Posterior vena cava (tissue), 2 donors: ENCODE measurements around the gene TMF1. TPM values are rescaled to one million over a fixed set of nuclear protein-coding genes. Genes with fewer than 3 reads are reported as not detected.
A peak's percentile ranks its signal among the peaks of the same experiment; 100 is the strongest.

Source experiments
- DNase-seq: peaks from one replicate; pipeline ENCODE4 v3.0.0-alpha.2; 2020; ENCODE audit warnings: low spot score
- intact Hi-C, 2 donors: fragments of 100-400 bp; cut with DNase I; formaldehyde crosslinking; loops; one replicate each; pipeline versions ENCODE4 v1.14.1 to v1.14.2; 2022 to 2023
- total RNA-seq, 2 donors: library from RNA; stranded (reverse); fragmentation: NEBNext Ultra II Directional; extraction: Animal tissue kit (Norgen Biotek cat#: 25700); gene quantifications; one replicate each; pipeline ENCODE4 v1.2.1, GENCODE V29; 2021
- donor health status: DM: yes; HTN: yes; CAD: no.
- donor health status: DM: yes; HTN: yes; CAD: no.

The TMF1 gene
- total RNA-seq, 2 donors from 2014 or later, result 30.7 to 41.0 TPM

GRCh38 chr3:69082805-69083204, 30.7 kb upstream of the TMF1 start:
- intact Hi-C loops, result no loop called here
- DNase-seq, result no peak

- DNase-seq, result no peak
- intact Hi-C loops, result no loop called here
Measured at GRCh38 chr3:69082361-69082760, 30.2 kb upstream of the TMF1 start.

- intact Hi-C loops, result no loop called here
- no peak for DNase-seq
Measured at GRCh38 chr3:69081583-69082262, 29.6 kb upstream of the TMF1 start.

GRCh38 chr3:69080233-69080920, 28.2 kb upstream of the TMF1 start, which contains the start of gene UBA3:
UBA3 (minus strand) TSS chr3:69080365; CDS start chr3:69080353, 12 bp downstream.
- DNase-seq, result peak; percentile 96
- intact Hi-C loops, result no loop called here

GRCh38 chr3:69079269-69080159, 27.4 kb upstream of the TMF1 start:
- intact Hi-C loops, result no loop called here
- peak; percentile 80 for DNase-seq

- no peak for DNase-seq
- intact Hi-C loops, result no loop called here
Measured at GRCh38 chr3:69072928-69073327, 20.8 kb upstream of the TMF1 start.

- no peak for DNase-seq
- intact Hi-C loops, result no loop called here
Measured at GRCh38 chr3:69066121-69066520, 14.0 kb upstream of the TMF1 start.

- no peak for DNase-seq
- intact Hi-C loops, result no loop called here
Measured at GRCh38 chr3:69065318-69065964, 13.3 kb upstream of the TMF1 start.

GRCh38 chr3:69063636-69064035, 11.5 kb upstream of the TMF1 start:
- no peak for DNase-seq
- intact Hi-C loops, result no loop called here

- no peak for DNase-seq
- intact Hi-C loops, result no loop called here
Measured at GRCh38 chr3:69059688-69060087, 7.6 kb upstream of the TMF1 start.

- intact Hi-C loops, result no loop called here
- DNase-seq, result no peak
Measured at GRCh38 chr3:69058947-69059224, 6.8 kb upstream of the TMF1 start.

GRCh38 chr3:69058180-69058946, 6.2 kb upstream of the TMF1 start:
- DNase-seq, result no peak
- intact Hi-C loops, result no loop called here

- DNase-seq, result no peak
- intact Hi-C loops, result no loop called here
Measured at GRCh38 chr3:69052472-69052898, 352 bp upstream of the TMF1 start.

- intact Hi-C loops, result loop anchor here in 1 of 2 donors (2.0 kb wide), 1 partner anchor 14 kb away; no protein-coding TSS in a partner anchor
Measured at GRCh38 chr3:69048990-69049389, 3.1 kb downstream of the TMF1 start.

GRCh38 chr3:69044608-69045007, 7.5 kb downstream of the TMF1 start:
- DNase-seq, result no peak
- intact Hi-C loops, result no loop called here

More at GRCh38 chr3:69048990-69049389, 3.1 kb downstream of the TMF1 start:
- DNase-seq, result no peak

- no peak for DNase-seq
- intact Hi-C loops, result loop anchor here in 1 of 2 donors (5.0 kb wide), 1 partner anchor 789 kb away; no protein-coding TSS in a partner anchor
Measured at GRCh38 chr3:69033470-69033869, 18.7 kb downstream of the TMF1 start.

- no peak for DNase-seq
- intact Hi-C loops, result loop anchor here in 1 of 2 donors (5.0 kb wide), 1 partner anchor 790 kb away; no protein-coding TSS in a partner anchor
Measured at GRCh38 chr3:69032737-69033136, 19.4 kb downstream of the TMF1 start.

- intact Hi-C loops, result loop anchor here in 1 of 2 donors (5.0 kb wide), 1 partner anchor 790 kb away; no protein-coding TSS in a partner anchor
- no peak for DNase-seq
Measured at GRCh38 chr3:69032142-69032541, 20.0 kb downstream of the TMF1 start.

GRCh38 chr3:69031635-69032034, 20.5 kb downstream of the TMF1 start:
- DNase-seq, result no peak
- intact Hi-C loops, result loop anchor here in 1 of 2 donors (5.0 kb wide), 1 partner anchor 791 kb away; no protein-coding TSS in a partner anchor
